ENCODE results near the gene TNS3. TPM values are rescaled to one million over a fixed set of nuclear protein-coding genes. Genes with fewer than 3 reads are reported as not detected.

TNS3 gene
- total RNA-seq, 1 donor from 2014 or later = 92.9 TPM

DNA sequence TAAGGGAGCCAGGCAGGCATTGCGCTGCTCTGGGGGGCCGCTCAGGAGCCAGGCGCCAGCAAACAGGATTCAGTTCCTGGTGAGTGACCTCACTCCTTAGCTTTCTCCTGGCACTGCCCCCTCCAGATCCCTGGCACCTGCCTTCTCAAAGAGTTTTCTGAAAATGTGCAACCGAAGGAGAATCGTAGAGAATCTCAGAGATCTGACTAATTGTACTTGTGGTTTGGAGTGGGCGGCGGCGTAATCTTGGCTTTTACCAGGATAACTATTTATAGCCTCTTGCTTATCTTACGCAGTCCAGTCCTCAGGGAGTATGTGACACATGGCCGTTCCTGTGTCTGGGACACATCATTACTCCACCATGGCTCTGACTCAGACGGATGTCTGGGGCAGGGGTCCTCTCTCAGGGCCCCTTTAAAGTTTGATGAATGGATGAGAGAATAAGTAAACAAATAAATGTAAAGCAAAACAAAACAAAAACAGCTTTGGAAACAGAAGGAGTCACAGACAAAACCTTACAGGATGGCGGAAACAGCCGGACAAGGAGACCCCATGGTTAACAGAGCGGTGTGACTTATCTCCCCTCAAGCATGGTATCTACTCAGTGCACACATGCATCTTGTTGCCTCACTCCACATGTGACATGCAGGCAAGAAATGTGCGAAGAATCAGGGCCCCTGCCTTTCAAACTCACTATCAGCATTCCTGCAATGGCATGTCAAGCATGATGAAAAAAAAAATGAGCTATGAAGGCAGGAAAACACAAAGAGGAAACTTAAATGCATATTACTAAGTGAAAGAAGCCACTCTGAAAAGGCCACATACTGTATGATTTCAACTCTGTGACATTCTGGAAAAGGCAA lies 99.7 kb downstream of the TNS3 start:
- DNase-seq (ENCODE audit: low read depth) = peak; percentile 97
- Histone ChIP-seq H3K4me1 (ENCODE audit: insufficient read depth, low read length) (peaks cover 66% of the 10 kb centered on the region), H3K36me3 (ENCODE audit: insufficient read depth, low read length) (no peaks in the 10 kb centered on the region), H3K79me2 (ENCODE audit: insufficient read depth, low read length) (peaks cover 74% of the 10 kb centered on the region), H4K20me1 (ENCODE audit: insufficient read depth, low read length) (peaks cover 16% of the 10 kb centered on the region), H3K4me3 (ENCODE audit: insufficient read depth, low read depth, low read length) (peak overlapping the region; percentile 22), H3K27me3 (ENCODE audit: insufficient read depth, low read length) (no peaks in the 10 kb centered on the region), H3K27ac (ENCODE audit: low read depth, low read length) (peak overlapping the region; percentile 94), H3K9ac (ENCODE audit: low read length) (peak overlapping the region; percentile 80), H3K9me3 (ENCODE audit: insufficient read depth, low read depth, low read length) (no peaks in the 10 kb centered on the region), H2AFZ (ENCODE audit: low read depth, low read length) (no peak overlapping the region), H3K4me2 (ENCODE audit: low read length) (peak overlapping the region; percentile 74)
- H3K27ac Mint-ChIP-seq (ENCODE audit: unreplicated experiment) = peak overlapping the region; percentile 100
- H3K9me3 Mint-ChIP-seq (ENCODE audit: unreplicated experiment) = no peaks in the 10 kb centered on the region
- peak overlapping the region; percentile 64 for H3K4me3 Mint-ChIP-seq (ENCODE audit: unreplicated experiment)
- TF ChIP-seq, protein P1, sequence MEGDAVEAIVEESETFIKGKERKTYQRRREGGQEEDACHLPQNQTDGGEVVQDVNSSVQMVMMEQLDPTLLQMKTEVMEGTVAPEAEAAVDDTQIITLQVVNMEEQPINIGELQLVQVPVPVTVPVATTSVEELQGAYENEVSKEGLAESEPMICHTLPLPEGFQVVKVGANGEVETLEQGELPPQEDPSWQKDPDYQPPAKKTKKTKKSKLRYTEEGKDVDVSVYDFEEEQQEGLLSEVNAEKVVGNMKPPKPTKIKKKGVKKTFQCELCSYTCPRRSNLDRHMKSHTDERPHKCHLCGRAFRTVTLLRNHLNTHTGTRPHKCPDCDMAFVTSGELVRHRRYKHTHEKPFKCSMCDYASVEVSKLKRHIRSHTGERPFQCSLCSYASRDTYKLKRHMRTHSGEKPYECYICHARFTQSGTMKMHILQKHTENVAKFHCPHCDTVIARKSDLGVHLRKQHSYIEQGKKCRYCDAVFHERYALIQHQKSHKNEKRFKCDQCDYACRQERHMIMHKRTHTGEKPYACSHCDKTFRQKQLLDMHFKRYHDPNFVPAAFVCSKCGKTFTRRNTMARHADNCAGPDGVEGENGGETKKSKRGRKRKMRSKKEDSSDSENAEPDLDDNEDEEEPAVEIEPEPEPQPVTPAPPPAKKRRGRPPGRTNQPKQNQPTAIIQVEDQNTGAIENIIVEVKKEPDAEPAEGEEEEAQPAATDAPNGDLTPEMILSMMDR (IDR thresholded peaks at IDR 0.05; ENCODE audit: insufficient read depth, low read depth, low read length) = no peak
- TF ChIP-seq EZH2 (IDR thresholded peaks at IDR 0.05; ENCODE audit: insufficient read depth, low read length) = no peak
- H3K4me1 Mint-ChIP-seq (ENCODE audit: low read depth, unreplicated experiment) = peaks cover 69% of the 10 kb centered on the region
- H3K36me3 Mint-ChIP-seq (ENCODE audit: low read depth, unreplicated experiment) = peaks cover 13% of the 10 kb centered on the region
- no peaks in the 10 kb centered on the region for H3K27me3 Mint-ChIP-seq (ENCODE audit: low read depth, unreplicated experiment)
- peak; percentile 93 for FAIRE-seq

- no peaks in the 10 kb centered on the region for H3K36me3 ChIP-seq (ENCODE audit: insufficient read depth, low read length)
- no peaks in the 10 kb centered on the region for H3K27me3 Mint-ChIP-seq (ENCODE audit: low read depth, unreplicated experiment)
- peak overlapping the region; percentile 79 for H3K9ac ChIP-seq (ENCODE audit: low read length)
- H3K4me3 ChIP-seq (ENCODE audit: insufficient read depth, low read depth, low read length) = peak overlapping the region; percentile 15
- H3K79me2 ChIP-seq (ENCODE audit: insufficient read depth, low read length) = peaks cover 79% of the 10 kb centered on the region
- no peaks in the 10 kb centered on the region for H3K27me3 ChIP-seq (ENCODE audit: insufficient read depth, low read length)
- peak overlapping the region; percentile 100 for H3K27ac Mint-ChIP-seq (ENCODE audit: unreplicated experiment)
- H3K9me3 ChIP-seq (ENCODE audit: insufficient read depth, low read depth, low read length) = no peaks in the 10 kb centered on the region
- TF ChIP-seq, protein P1 (IDR thresholded peaks at IDR 0.05; ENCODE audit: insufficient read depth, low read depth, low read length) = no peak
- no peak for TF ChIP-seq EZH2 (IDR thresholded peaks at IDR 0.05; ENCODE audit: insufficient read depth, low read length)
- peaks cover 15% of the 10 kb centered on the region for H3K36me3 Mint-ChIP-seq (ENCODE audit: low read depth, unreplicated experiment)
- peaks cover 73% of the 10 kb centered on the region for H3K4me1 Mint-ChIP-seq (ENCODE audit: low read depth, unreplicated experiment)
- H3K4me1 ChIP-seq (ENCODE audit: insufficient read depth, low read length) = peaks cover 66% of the 10 kb centered on the region
- peak overlapping the region; percentile 55 for H3K4me3 Mint-ChIP-seq (ENCODE audit: unreplicated experiment)
- H3K9me3 Mint-ChIP-seq (ENCODE audit: unreplicated experiment) = no peaks in the 10 kb centered on the region
- peak overlapping the region; percentile 94 for H3K27ac ChIP-seq (ENCODE audit: low read depth, low read length)
- DNase-seq (ENCODE audit: low read depth) (no peak), FAIRE-seq (no peak)
- H3K4me2 ChIP-seq (ENCODE audit: low read length) = peak overlapping the region; percentile 74
- no peak overlapping the region for H2AFZ ChIP-seq (ENCODE audit: low read depth, low read length)
- peaks cover 16% of the 10 kb centered on the region for H4K20me1 ChIP-seq (ENCODE audit: insufficient read depth, low read length)
Measured at GRCh38 chr7:47481541-47482012, 100.3 kb downstream of the TNS3 start.
